HG03520 (cell line): ENCODE results near the gene TIPRL.
A peak's percentile ranks its signal among the peaks of the same experiment; 100 is the strongest.
"Not testable (repeated sequence)": the region's sequence is repeated elsewhere in the genome, so short reads cannot be mapped to it uniquely, and the experiment has no call there.

Experiments
- ATAC-seq: cut with Tn5 transposase; IDR thresholded peaks from one replicate; pipeline ENCODE4 v1.9.1; 2021; ENCODE audit warnings: mild to moderate bottlenecking, moderate library complexity; ENCODE audit not compliant: unreplicated experiment

TIPRL gene

DNA sequence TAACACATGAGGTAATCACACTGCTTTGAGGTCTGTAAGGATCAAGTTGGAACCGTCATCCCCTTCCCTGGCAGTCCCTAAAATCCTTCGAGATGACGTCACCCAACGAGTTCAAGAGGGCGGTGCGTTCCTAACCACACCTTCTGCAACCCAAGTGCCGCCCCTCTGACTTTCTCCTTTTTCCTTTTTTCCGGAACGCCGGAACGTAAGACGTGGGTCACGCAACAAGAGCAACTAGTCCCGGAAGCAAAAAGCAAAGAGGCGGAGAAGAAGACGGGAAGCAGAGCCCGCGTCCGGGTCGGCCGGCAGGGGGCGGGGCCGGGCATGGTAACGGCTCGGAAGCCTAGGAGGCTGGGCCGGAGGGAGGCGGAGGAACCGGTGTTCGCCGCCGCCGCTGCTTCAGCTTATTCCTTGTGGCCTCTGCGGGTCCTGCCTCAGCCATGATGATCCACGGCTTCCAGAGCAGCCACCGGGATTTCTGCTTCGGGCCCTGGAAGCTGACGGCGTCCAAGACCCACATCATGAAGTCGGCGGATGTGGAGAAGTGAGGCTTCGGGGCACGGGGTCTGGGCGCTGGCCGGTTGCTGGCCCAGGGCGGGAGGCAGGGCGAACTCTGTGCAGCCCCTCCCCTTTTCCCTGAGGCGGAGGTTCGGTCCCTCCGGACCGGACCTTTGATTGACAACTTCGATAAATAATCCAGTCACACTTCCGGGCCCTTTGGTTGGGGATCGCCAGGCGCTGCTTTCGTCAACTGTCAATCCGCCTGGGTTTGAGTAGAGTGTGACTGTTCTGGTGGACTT lies at the start of gene TIPRL:
Gene TIPRL, plus strand, starts transcription at position 325 of the 800 bp plus-strand sequence. Its CDS starts 116 bp downstream, at position 441.
- ATAC-seq, result peak; percentile 90

DNA sequence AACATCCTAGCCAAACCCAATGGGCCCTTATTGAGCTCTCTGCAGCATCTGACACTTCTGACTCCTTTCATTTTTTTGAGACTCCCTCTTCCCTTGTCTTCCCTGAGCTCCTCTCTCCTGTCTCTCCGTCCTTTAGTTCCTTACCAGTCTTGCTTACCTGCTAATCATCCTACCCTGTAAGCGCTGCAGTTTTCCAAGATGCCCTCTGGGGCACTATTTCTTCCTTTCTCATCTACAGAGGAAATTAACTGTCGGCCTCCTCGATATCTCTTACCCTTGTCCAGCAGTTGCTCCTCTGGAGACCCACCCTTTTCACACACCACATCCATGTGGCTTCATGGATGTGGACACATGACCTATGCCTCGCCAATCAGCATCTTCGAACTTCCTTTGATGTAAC lies 48.8 kb upstream of the TIPRL start:
- ATAC-seq, result no peak

DNA sequence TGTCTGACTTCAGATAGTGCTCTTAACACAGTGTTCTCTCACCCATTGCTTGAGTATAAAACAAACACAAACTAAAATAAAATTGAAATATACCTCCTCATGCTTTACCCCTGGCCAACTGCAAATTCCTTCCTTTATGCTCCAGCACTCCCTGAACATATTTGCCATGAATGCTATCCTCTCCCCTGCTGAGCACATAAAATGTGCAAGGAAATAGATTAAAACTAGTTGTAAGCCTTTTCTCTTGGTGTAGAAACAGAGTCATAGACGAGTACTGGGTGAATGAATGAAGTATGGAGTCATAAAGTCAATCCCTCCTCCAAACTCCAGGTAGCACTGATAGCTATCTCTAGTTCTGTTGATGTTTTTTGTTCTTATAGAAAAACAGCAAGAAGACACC lies 44.6 kb upstream of the TIPRL start:
- ATAC-seq, result no peak

DNA sequence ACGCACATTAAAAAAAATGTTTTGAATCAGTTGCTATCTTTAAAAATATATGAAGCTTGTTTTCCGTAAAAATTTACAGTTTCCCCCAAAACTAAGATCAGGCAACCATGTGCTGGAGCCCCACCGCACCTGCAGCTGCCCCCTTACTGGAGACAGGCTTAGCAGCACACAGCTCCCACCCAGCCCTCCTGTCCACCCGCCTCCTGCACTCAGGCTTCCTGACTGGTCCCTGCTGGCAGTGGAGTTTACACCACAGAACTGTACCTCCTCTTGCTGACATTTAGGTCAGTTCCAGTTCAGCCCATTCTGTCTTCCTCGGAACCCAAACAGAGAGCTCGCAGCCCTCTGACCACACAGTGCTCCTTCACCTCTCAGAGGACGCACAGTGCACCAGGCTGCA lies 44.1 kb upstream of the TIPRL start:
- ATAC-seq, result no peak

DNA sequence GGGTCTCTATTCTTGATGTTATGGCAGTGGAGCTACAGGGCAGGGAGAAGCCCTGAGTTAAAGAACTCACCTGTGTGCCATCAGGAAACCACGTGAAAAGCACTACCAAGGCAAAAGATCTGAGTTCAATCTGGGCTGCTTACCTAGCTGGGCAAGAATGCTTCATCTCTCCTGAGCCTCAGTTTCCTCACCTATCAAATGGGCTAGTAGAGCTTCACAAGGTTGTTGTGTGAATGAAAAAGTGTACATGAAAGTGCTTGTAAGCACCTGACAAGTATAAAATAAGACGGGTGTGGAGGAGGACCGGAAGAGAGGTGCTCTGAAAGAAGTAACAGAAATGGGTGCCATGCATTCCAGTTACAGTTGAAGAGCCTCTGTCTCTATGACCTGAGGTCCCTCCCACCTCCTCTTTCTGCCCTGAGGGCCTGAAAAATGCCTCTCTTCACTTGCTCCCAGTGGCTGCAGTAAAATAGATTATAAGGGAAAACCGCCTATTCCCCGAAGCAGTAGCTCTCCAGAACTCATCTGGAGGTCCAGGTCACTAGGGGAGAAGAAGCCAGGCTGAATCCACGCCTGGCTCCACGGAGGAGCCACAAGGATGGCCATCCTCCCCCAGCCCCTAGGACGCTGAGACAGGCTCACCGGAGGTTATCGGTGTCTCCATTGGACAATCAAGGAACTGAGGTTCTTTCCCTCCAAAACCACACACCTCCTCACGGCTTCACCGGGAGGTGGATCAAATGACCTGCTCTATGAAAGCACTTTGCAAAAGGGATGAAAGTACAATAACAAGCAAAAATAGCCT lies 43.4 kb upstream of the TIPRL start:
- ATAC-seq, result no peak

DNA sequence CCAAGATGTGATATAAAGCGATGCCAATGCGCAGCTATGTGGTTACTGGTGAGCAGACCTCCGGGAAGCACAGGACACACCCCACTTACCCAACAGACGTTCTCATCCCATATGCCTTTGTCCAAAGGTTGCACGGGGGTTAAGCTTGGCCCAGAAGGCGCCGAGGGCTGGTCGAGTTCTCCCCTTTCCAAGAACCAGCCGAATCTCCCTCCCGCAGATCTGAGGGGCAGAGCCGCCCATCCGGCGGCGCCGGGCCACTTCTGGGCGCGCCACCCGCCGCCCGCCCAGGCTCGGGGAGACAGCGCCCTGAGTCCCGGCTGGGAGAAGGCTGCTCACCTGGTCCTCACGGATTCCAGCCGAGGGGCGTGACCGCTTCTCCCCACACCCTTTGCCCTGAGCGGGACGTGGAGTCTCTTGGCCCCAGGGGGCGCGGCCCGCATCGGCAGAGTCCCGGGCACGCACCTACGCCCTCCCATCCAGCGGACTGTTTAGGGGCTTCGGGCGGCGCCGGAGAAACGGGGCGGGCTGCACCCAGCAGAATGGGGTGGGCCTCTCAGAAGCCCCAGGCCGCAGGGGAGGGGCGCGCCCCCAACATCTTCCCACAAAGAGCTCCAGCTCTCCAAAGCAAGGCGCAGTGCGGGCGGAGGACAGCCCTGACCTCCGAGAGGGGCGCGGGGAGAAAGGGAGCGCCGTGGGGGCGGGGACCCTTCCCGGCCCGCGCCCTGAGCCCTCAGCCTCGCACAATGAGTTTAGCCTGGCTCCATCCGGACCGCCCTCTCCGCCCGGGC lies 42.6 kb upstream of the TIPRL start:
- no peak for ATAC-seq

DNA sequence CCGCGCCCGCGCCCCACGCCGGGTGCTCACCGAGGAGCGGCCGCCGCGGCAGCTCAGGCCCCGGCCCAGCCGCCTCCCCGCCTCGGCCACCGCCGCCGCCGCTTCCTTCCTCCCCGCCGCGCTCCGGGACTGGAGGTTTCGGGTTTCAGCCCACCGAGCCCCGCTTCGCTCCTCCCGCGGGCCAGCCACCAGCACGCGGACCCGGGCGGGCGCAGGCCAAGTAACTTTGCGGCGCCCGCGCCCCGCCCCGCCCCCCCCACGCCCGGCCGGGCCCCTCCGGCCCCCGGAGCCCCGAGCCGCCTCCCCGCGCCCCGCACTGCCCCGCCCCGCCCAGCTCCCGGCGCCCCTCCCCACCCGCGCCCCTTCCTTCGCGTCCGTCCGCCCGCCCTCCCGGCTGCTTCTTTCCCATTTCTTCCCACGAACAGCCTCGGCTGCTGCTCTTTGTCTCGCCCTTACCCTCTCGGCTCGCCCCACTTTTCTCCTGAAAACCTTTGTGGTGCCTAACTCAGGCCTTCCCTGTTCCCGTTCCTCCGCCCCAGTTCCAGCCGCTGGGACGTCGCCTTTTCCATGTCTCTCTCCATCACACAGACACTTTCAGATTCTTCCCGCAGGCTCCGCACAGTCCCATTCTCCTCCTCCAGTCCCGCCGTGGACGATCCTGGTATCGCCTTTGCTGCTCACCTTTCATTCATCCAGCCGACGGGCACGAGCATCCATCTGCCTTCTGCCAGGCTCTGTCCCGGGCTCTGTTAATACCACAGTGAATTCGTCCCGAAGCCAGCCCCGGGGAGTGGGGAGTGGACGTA lies 41.9 kb upstream of the TIPRL start, which contains the start of gene GPR161:
Gene GPR161, minus strand, starts transcription at position 222 of the 806 bp plus-strand sequence. CDS start 32,080 bp downstream, outside the sequence.
- ATAC-seq, result no peak

DNA sequence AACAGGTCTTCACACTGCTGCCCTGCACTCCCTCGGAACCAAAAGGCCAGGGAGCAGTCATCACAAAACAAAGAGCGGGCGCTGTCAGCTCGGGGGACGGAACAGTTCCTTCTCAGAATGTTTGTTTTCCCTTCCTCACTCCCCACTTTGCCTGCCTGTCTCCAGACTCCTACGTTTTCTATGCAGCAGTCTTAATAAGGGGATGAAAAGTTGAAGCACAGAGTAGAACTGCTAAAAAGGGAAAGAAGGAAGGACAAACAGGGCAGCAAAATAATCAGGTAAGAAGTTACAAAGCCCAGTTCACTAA lies 41.3 kb upstream of the TIPRL start:
- no peak for ATAC-seq

DNA sequence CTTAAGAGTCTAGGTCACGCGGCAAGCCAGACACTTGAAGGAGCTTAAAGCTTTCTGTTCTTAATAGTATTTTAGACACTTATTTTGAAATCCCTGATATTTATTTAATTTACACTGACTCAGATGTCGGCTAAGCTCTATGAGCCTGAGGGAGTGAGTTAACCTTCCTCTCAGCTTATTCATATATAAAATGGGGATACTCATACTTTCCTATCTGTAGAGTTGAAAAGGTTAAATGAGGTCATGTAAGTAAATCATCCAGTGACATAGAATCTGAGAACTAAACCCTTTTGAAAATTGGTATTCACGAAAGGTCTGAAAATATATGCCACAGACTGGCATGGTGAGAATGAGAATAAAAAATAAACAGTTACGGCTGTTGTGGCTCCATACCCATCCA lies 40.6 kb upstream of the TIPRL start:
- ATAC-seq, result no peak

DNA sequence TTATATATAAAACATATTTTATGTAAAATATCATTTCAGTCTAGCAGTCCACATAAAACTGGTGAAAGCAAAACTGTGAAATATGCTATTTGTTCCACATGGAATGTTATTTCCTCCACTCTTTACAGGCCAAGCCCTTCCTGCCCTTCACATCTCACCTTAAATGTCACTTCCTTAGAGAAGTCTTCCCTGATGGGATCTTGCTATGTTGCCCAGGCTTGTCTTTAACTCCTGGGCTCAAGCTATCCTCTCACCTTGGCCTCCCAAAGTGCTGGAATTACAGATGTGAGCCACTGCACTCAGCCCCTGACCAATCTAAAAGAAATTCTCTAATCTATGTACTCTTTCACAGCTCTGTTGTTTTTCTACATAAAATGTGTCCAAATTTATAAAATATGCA lies 39.7 kb upstream of the TIPRL start:
- no peak for ATAC-seq

DNA sequence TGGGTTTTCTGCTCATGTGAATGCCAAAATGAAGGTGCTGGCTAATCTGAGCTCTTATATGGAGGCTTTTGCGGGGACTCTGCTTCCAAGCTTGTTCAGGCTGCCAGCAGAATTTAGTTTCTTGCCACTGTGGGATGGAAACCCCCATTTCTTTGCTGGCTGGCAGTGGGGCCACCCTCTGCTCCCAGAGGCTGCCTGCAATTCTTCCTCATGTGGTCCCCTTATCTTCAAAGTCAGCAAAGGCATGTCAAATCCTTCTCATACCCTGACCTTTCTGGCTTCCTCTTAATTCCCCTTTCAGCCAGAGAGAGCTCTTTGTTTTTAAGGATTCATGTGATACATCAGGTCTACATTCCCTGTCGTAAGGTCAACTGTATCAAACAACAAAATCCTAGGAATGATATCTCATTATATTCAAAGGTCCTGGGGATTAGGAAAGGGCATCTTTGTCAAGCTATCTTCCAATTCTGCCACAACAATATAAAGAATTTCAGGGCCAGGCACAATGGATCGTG lies 36.8 kb upstream of the TIPRL start:
- ATAC-seq, result no peak

DNA sequence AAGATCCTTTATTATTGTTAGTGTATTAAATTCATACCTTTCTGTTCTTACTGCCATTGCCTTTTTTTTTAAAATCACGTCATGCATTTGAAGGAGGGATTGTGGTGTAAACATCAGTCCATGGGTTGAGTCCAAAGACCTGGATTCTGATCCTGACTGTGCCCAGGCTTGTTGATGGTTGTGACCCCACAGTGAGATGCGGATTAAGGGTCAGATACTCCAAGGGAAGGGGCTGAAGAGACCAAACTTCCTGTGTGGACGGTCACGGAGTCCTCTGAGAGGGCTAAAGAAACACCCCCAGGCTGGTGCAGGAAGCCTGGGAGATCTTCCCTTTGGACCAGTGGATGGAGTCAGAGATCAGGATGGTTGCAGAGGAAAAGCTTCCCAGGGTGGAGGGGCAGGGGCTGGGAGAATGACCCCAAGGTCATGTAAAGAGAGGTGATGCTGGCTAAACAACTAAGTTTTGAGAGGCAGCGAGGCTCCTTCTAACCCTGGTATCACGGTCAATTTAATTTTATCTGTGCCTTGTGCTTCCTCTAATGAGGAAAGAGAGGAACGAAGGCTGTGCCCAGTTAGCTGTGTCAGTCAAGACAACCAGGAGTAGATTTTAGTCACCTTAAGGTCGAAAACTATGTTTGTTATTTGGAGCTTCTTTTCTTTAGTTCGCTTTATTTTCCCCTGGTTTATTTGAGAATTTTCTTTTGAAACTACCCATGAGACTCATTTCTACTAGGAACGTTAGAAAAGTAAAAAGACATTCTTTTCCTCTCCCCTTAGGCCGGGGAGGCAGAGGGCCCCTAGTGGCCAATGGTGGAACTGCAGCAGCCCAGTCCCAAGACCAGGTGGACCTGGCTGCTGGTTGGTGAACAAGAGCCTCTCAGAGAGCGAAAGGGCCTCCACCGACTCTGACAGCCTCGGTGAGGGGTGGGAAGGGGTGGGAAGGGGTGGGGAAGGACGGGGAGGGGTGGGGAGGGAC lies 33.3 kb upstream of the TIPRL start:
- ATAC-seq, result peak; percentile 95

DNA sequence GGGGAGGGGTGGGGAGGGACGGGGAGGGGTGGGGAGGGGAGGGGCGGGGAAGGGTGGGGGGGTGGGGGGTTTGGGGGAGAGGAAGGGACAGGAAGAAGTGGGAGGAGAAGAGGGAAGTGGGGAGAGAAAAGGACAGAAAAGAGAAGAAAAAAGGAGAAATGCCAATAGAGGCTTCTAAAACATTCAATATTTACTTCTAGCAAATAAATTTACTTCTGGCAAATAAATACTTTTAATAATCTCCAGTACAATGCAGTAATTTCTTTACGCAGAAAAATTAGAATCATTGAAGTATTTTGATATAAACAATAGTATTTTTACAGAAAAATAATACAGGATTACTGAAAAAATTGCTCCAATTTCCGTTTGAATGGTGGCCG lies 32.6 kb upstream of the TIPRL start:
- no peak for ATAC-seq

DNA sequence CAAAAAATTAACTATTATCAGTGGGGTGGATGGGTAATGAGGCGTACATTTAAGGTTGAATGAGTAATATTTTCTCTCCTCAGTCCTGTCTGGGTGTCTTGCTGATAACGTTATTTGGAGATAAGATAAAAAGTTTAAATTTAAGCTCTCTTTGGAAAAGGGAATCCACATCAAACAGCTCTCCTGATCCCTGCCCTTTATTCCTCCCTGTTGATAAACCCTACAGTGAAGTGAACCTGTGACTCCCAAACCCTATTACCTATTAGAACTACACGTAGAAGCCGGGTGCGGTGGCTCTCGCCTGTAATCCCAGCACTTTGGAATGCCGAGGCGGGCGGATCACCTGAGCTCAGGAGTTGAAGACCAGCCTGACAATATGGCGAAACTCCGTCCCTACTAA lies 32.1 kb upstream of the TIPRL start:
- no peak for ATAC-seq

DNA sequence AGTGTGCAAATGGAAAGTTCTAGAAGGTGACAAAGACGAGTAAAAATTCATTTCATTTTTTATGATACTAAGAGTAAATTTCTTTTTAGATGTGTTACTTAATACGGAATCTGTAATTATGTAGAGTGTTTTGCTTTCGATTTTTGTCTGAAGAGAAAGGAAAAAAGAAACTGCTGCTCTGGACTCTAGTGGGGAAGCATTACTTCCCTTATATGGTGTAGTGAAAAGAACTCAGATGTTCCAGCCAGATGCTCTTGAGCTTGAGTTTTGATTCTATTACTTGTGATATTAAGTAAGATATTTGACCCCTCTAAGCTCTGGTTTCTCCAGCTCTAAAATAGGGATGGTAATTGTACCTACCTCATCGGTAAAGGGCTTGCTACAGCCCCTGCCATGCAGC lies 29.8 kb upstream of the TIPRL start:
- ATAC-seq, result no peak

DNA sequence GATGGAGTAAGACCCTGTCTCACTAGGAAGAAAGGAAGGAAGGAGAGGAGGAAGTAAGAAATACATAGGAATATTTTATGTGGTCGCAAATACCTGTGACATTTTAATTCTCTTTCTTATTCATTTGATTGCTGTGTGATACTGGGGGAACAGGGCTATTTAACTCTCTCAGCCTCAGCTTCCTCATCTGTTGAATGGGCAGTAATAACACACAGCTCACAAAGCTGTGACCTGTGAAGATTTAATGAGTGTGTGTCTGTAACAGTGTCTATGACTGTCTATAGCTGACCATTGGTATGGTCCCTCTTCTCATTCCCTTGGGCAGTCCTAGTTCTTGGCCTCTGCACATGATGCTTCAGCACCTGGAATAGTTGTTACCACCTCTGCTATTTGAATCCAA lies 28.5 kb upstream of the TIPRL start:
- no peak for ATAC-seq

DNA sequence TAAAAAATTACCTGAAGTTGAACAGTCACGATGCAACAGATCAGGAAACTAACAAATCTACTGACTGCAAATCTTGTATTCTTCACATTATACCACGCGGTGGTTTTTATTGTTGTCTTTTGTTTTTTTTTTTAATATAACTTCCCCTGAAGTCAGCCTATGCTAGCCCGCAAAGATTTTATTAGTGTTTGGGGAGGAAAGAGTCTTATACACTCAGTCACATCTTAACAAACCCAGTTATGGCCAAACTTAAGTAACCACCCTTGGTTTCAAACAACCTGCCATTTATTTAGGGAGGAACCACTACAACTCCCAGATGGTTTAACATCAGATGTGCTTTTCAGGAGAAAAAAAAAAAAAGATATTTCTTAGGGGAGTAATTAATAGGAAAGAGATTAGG lies 26.8 kb upstream of the TIPRL start:
- ATAC-seq, result no peak

DNA sequence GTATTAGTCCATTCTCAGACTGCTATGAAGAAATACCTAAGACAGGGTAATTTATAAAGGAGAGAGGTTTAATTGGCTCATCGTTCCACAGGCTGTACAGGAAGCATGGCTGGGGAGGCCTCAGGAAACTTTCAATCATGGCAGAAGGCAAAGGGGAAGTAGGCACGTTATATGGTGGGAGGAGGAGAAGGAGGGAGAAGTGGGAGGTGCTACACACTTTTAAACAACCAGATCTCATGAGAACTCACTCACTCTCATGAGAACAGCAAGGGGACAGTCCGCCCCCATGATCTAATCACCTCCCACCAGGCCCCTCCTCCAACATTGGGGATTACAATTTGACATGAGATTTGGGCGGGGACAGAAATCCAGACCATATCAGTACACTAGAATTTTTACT lies 24.1 kb upstream of the TIPRL start:
- ATAC-seq, result not testable (repeated sequence)

DNA sequence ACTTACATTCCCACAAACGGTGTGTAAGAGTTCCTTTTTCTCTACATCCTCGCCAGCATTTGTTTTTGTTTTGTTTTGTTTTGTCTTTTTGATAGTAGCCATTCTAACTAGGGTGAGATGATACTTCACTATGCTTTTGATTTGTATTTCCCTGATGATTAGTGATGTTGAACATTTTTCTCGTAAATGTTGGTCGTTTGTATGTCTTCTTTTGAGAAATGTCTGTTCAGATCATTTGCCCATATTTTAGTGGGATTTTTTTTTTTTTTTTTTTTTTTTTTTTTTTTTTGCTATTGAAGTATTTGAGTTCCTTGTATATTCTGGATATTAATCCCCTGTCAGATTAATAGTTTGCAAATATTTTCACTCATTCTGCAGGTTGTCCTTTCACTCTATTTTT lies 22.9 kb upstream of the TIPRL start:
- ATAC-seq, result no peak
